Measurements from ENCODE around the gene ZNF557. TPM values are rescaled to one million over a fixed set of nuclear protein-coding genes. Genes with fewer than 3 reads are reported as not detected.

ZNF557 gene
- total RNA-seq, 1 experiment from 2014 or later: 3.9 TPM

DNA sequence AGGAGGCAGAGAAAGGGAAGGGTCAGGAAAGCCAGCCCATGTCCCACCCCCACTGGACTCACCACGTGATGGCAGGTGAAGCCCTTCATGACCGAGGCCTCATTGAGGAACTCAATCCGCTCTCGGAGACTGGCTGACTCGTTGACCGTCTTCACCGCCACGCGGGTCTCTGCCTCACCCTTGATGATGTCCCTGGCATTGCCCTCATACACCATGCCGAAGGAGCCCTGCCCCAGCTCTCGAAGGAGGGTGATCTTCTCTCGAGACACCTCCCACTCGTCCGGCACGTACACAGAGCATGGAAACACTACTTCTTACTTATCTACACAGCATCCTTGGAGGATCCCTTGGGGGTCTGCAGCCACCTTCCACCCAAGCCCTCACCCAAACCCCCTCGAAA, 55.7 kb downstream of the ZNF557 start:
- no peaks in the 10 kb centered on the region for H4K20me1 ChIP-seq (ENCODE audit: insufficient read depth)
- no peaks in the 10 kb centered on the region for H3K9me3 ChIP-seq (ENCODE audit: insufficient read depth, low read depth)
- H3K4me2 ChIP-seq: no peak overlapping the region
- ChIA-PET POLR2A (ENCODE audit: unreplicated experiment) (no interaction called here), CTCF (no interaction called here)
- H3K27ac ChIP-seq: no peak overlapping the region
- no peak for DNase-seq
- H3K4me1 ChIP-seq (replicated peaks; ENCODE audit: insufficient read depth): no peaks in the 10 kb centered on the region
- no peaks in the 10 kb centered on the region for H3K36me3 ChIP-seq (ENCODE audit: low read depth)
- no TSS peak for BruUV-seq (replicated peaks)
- H3K4me3 ChIP-seq: no peak overlapping the region
- no peak for TF ChIP-seq EZH2 (IDR thresholded peaks at IDR 0.05; ENCODE audit: low read depth)
- TF ChIP-seq, protein P1, sequence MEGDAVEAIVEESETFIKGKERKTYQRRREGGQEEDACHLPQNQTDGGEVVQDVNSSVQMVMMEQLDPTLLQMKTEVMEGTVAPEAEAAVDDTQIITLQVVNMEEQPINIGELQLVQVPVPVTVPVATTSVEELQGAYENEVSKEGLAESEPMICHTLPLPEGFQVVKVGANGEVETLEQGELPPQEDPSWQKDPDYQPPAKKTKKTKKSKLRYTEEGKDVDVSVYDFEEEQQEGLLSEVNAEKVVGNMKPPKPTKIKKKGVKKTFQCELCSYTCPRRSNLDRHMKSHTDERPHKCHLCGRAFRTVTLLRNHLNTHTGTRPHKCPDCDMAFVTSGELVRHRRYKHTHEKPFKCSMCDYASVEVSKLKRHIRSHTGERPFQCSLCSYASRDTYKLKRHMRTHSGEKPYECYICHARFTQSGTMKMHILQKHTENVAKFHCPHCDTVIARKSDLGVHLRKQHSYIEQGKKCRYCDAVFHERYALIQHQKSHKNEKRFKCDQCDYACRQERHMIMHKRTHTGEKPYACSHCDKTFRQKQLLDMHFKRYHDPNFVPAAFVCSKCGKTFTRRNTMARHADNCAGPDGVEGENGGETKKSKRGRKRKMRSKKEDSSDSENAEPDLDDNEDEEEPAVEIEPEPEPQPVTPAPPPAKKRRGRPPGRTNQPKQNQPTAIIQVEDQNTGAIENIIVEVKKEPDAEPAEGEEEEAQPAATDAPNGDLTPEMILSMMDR (conservative IDR thresholded peaks at IDR 0.05): no peak
- H3K27me3 ChIP-seq (ENCODE audit: insufficient read depth, low read depth): no peaks in the 10 kb centered on the region
- H3F3A ChIP-seq (ENCODE audit: insufficient read depth, low read depth): no peaks in the 10 kb centered on the region
- intact Hi-C loops (cut with micrococcal nuclease; ENCODE audit: unreplicated experiment): no loop called here
- no peak overlapping the region for H2AFZ ChIP-seq
- H3K79me2 ChIP-seq (ENCODE audit: low read depth): no peaks in the 10 kb centered on the region
- no peaks in the 10 kb centered on the region for H3K9me2 ChIP-seq (ENCODE audit: insufficient read depth)

DNA sequence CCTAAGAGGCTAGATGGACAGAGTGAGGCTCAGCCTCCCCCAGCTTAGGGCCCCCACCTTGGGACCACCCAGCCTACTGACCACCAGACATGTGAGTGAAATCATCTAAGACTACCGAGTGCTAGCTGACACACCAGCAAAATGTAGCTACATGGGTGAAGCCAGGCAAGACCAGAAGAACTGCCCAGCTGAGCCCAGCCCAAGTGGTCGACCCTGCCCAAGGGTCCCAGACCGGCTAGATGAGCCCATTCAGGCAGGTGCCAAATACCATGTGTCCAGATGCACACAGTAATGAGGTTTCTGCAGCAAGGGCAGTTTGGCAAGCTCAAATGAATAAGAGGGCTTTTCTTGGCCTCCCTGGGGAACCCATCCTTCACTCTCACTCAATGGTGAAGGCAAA, 56.6 kb downstream of the ZNF557 start:
- CTCF ChIA-PET: no interaction called here

DNA sequence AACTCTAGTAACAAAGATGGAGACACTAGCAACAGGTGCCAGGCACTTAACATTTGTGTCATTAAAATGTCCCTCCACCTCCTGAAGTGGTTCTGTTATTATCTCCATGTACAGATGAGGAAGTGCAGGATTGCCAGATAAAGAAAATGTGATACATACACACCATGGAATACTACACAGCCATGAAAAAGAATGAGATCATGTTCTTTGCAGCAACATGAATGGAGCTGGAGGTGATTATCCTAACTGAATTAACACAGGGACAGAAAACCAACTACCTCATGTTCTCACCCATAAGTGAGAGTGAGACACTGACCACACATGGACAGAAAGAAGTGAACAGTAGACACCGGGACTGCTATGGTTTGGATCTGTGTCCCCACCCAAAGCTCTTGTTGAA, 60.5 kb downstream of the ZNF557 start:
- H3K9me2 ChIP-seq (ENCODE audit: insufficient read depth): no peaks in the 10 kb centered on the region

More for the DNA sequence above, 56.6 kb downstream of the ZNF557 start:
- TF ChIP-seq EZH2 (IDR thresholded peaks at IDR 0.05; ENCODE audit: low read depth): no peak
- TF ChIP-seq, protein P1 (conservative IDR thresholded peaks at IDR 0.05): no peak
- no TSS peak for BruUV-seq (replicated peaks)
- intact Hi-C loops (cut with micrococcal nuclease; ENCODE audit: unreplicated experiment): no loop called here
- no peaks in the 10 kb centered on the region for H3F3A ChIP-seq (ENCODE audit: insufficient read depth, low read depth)
- DNase-seq: no peak
- H3K4me1 ChIP-seq (replicated peaks; ENCODE audit: insufficient read depth): no peaks in the 10 kb centered on the region
- H3K9me2 ChIP-seq (ENCODE audit: insufficient read depth): no peaks in the 10 kb centered on the region
- H3K36me3 ChIP-seq (ENCODE audit: low read depth): no peaks in the 10 kb centered on the region
- no peaks in the 10 kb centered on the region for H4K20me1 ChIP-seq (ENCODE audit: insufficient read depth)
- no peak overlapping the region for H3K4me3 ChIP-seq
- H2AFZ ChIP-seq: no peak overlapping the region
- no peaks in the 10 kb centered on the region for H3K79me2 ChIP-seq (ENCODE audit: low read depth)
- no peak overlapping the region for H3K4me2 ChIP-seq
- POLR2A ChIA-PET (ENCODE audit: unreplicated experiment): no interaction called here
- no peaks in the 10 kb centered on the region for H3K9me3 ChIP-seq (ENCODE audit: insufficient read depth, low read depth)
- H3K27ac ChIP-seq: no peak overlapping the region
- H3K27me3 ChIP-seq (ENCODE audit: insufficient read depth, low read depth): no peaks in the 10 kb centered on the region

More for the DNA sequence above, 60.5 kb downstream of the ZNF557 start:
- H3K36me3 ChIP-seq (ENCODE audit: low read depth): no peaks in the 10 kb centered on the region
- H3F3A ChIP-seq (ENCODE audit: insufficient read depth, low read depth): no peaks in the 10 kb centered on the region
- BruUV-seq (replicated peaks): no TSS peak
- H3K4me1 ChIP-seq (replicated peaks; ENCODE audit: insufficient read depth): peaks cover 9% of the 10 kb centered on the region; the same call in 1 of the 2 replicates
- no peaks in the 10 kb centered on the region for H3K79me2 ChIP-seq (ENCODE audit: low read depth)
- intact Hi-C loops (cut with micrococcal nuclease; ENCODE audit: unreplicated experiment): no loop called here
- H3K4me2 ChIP-seq: no peak overlapping the region
- H4K20me1 ChIP-seq (ENCODE audit: insufficient read depth): no peaks in the 10 kb centered on the region
- CTCF ChIA-PET: no interaction called here
- H3K4me3 ChIP-seq: no peak overlapping the region
- no peak for DNase-seq
- TF ChIP-seq, protein P1 (conservative IDR thresholded peaks at IDR 0.05): no peak
- TF ChIP-seq EZH2 (IDR thresholded peaks at IDR 0.05; ENCODE audit: low read depth): no peak
- POLR2A ChIA-PET (ENCODE audit: unreplicated experiment): no interaction called here
- H3K27ac ChIP-seq: no peak overlapping the region
- no peak overlapping the region for H2AFZ ChIP-seq
- H3K27me3 ChIP-seq (ENCODE audit: insufficient read depth, low read depth): no peaks in the 10 kb centered on the region
- H3K9me3 ChIP-seq (ENCODE audit: insufficient read depth, low read depth): no peaks in the 10 kb centered on the region

Data from PC-9 (cell line).